ENCODE measurements around the gene ARHGEF4.

The ARHGEF4 gene

GRCh38 chr2:130849896-130850787 is 13.4 kb downstream of the ARHGEF4 start:
- Histone ChIP-seq H3K4me1 (ENCODE audit: low read depth, poor library complexity, severe bottlenecking) (no peaks in the 10 kb centered on the region), H3K79me2 (ENCODE audit: insufficient read depth, low read depth) (no peaks in the 10 kb centered on the region), H3K4me2 (no peak overlapping the region), H4K20me1 (ENCODE audit: insufficient read depth) (no peaks in the 10 kb centered on the region), H3K27ac (no peak overlapping the region), H3K36me3 (ENCODE audit: insufficient read depth) (no peaks in the 10 kb centered on the region), H3K27me3 (ENCODE audit: insufficient read depth, low read depth) (no peaks in the 10 kb centered on the region), H2AFZ (ENCODE audit: low read depth) (no peak overlapping the region), H3K4me3 (IDR thresholded peaks at IDR 0.05; ENCODE audit: insufficient read depth, low read depth, low read length) (no peak overlapping the region), H3K9ac (no peak overlapping the region)
- TF ChIP-seq CTCF (conservative IDR thresholded peaks at IDR 0.05; ENCODE audit: low read depth, low read length) = no peak

- no peak overlapping the region for H3K9ac ChIP-seq
- no peak overlapping the region for H3K4me3 ChIP-seq (IDR thresholded peaks at IDR 0.05; ENCODE audit: insufficient read depth, low read depth, low read length)
- no peak overlapping the region for H3K4me2 ChIP-seq
- no peaks in the 10 kb centered on the region for H3K36me3 ChIP-seq (ENCODE audit: insufficient read depth)
- no peaks in the 10 kb centered on the region for H3K79me2 ChIP-seq (ENCODE audit: insufficient read depth, low read depth)
- no peak for TF ChIP-seq CTCF (conservative IDR thresholded peaks at IDR 0.05; ENCODE audit: low read depth, low read length)
- no peak overlapping the region for H3K27ac ChIP-seq
- no peaks in the 10 kb centered on the region for H4K20me1 ChIP-seq (ENCODE audit: insufficient read depth)
- H3K4me1 ChIP-seq (ENCODE audit: low read depth, poor library complexity, severe bottlenecking) = no peaks in the 10 kb centered on the region
- no peaks in the 10 kb centered on the region for H3K27me3 ChIP-seq (ENCODE audit: insufficient read depth, low read depth)
- no peak overlapping the region for H2AFZ ChIP-seq (ENCODE audit: low read depth)
These were observed 14.3 kb downstream of the ARHGEF4 start for GRCh38 chr2:130850788-130851623.

- no peak overlapping the region for H3K27ac ChIP-seq
- no peaks in the 10 kb centered on the region for H3K4me1 ChIP-seq (ENCODE audit: low read depth, poor library complexity, severe bottlenecking)
- H3K4me2 ChIP-seq = no peak overlapping the region
These were observed 15.1 kb downstream of the ARHGEF4 start for GRCh38 chr2:130851624-130852382.

More at GRCh38 chr2:130851624-130852382, 15.1 kb downstream of the ARHGEF4 start:
- Histone ChIP-seq H3K4me3 (IDR thresholded peaks at IDR 0.05; ENCODE audit: insufficient read depth, low read depth, low read length) (no peak overlapping the region), H3K79me2 (ENCODE audit: insufficient read depth, low read depth) (no peaks in the 10 kb centered on the region), H3K36me3 (ENCODE audit: insufficient read depth) (no peaks in the 10 kb centered on the region), H2AFZ (ENCODE audit: low read depth) (no peak overlapping the region), H3K9ac (no peak overlapping the region), H4K20me1 (ENCODE audit: insufficient read depth) (no peaks in the 10 kb centered on the region), H3K27me3 (ENCODE audit: insufficient read depth, low read depth) (no peaks in the 10 kb centered on the region)
- no peak for TF ChIP-seq CTCF (conservative IDR thresholded peaks at IDR 0.05; ENCODE audit: low read depth, low read length)
